Smooth muscle cell (in vitro differentiated cells): ENCODE results near the gene TADA1. TPM values are rescaled to one million over a fixed set of nuclear protein-coding genes. Genes with fewer than 3 reads are reported as not detected.

Experiments used
- DNase-seq: peaks from one replicate; lab custom pipeline; 2025; ENCODE audit not compliant: unreplicated experiment; lab: John Stamatoyannopoulos, UW
- H2AFZ ChIP-seq: fragments of 200-600 bp; sonication (generic); 2 replicates; pipeline ENCODE4 v1.6.0; 2016; ENCODE audit warnings: antibody characterized with exemption, low read depth, mild to moderate bottlenecking
- H3F3A ChIP-seq: fragments of 200-600 bp; sonication (generic); 2 replicates; pipeline ENCODE4 v1.6.0; 2017; ENCODE audit warnings: antibody characterized with exemption, low read depth
- H3K27ac ChIP-seq: fragments of 200-600 bp; sonication (generic); 2 replicates; pipeline ENCODE4 v1.5.1; 2016; ENCODE audit warnings: low read depth, mild to moderate bottlenecking
- H3K27me3 ChIP-seq: fragments of 200-600 bp; sonication (generic); 2 replicates; pipeline ENCODE4 v1.6.1; 2016; ENCODE audit warnings: low read depth, mild to moderate bottlenecking
- H3K36me3 ChIP-seq: fragments of 200-600 bp; sonication (generic); 2 replicates; pipeline ENCODE4 v1.5.1; 2016; ENCODE audit warnings: low read depth
- H3K4me1 ChIP-seq: fragments of 200-600 bp; sonication (generic); 2 replicates; pipeline ENCODE4 v1.5.1; 2016; ENCODE audit warnings: low read depth
- H3K4me2 ChIP-seq: fragments of 200-600 bp; sonication (generic); 2 replicates; pipeline ENCODE4 v1.6.0; 2016; ENCODE audit warnings: mild to moderate bottlenecking
- H3K4me3 ChIP-seq: fragments of 200-600 bp; sonication (generic); 2 replicates; pipeline ENCODE4 v1.5.1; 2016; ENCODE audit warnings: mild to moderate bottlenecking
- H3K79me2 ChIP-seq: fragments of 200-600 bp; sonication (generic); 2 replicates; pipeline ENCODE4 v1.6.0; 2016; ENCODE audit warnings: low read depth, mild to moderate bottlenecking
- H3K9ac ChIP-seq: fragments of 200-600 bp; sonication (generic); 2 replicates; pipeline ENCODE4 v1.6.0; 2016; ENCODE audit warnings: low read depth
- H3K9me3 ChIP-seq: fragments of 200-600 bp; sonication (generic); replicated peaks from 2 replicates; pipeline ENCODE4 v1.5.1; 2016; ENCODE audit warnings: low read depth
- H4K20me1 ChIP-seq: fragments of 200-600 bp; sonication (generic); 2 replicates; pipeline ENCODE4 v1.6.0; 2016; ENCODE audit warnings: low read depth
- CTCF ChIP-seq: fragments of 200-600 bp; sonication (generic); IDR thresholded peaks from 2 replicates; pipeline ENCODE4 v1.5.1; 2017; ENCODE audit warnings: borderline replicate concordance, mild to moderate bottlenecking, antibody characterized with exemption; ENCODE audit not compliant: insufficient read depth, poor library complexity, severe bottlenecking
- WGBS: methylation state at CpG from one replicate; pipeline ENCODE4 v1.1.7; 2016; ENCODE audit warnings: low lambda C conversion rate; 5-methylcytosine and 5-hydroxymethylcytosine counted together
- polyA plus RNA-seq: library from polyadenylated mRNA; unstranded; fragments of >200 nt; fragmentation: Nextera tagmentation; extraction: Ambion mirVana; gene quantifications from 2 replicates; pipeline ENCODE4 v1.2.1, GENCODE V29; 2016
- total RNA-seq: library from RNA; depleted of rRNA; stranded (reverse); fragments of >200 nt; gene quantifications from 2 replicates; pipeline ENCODE4 v1.2.3, GENCODE V29; 2014

TADA1 gene
- total and polyA plus RNA-seq, 2 experiments from 2014 or later, result 12.2 to 16.3 TPM

- no peak for DNase-seq
- TF ChIP-seq CTCF, result no peak
These were observed 23.7 kb upstream of the TADA1 start for GRCh38 chr1:166899769-166900168.

GRCh38 chr1:166895766-166896165, 19.7 kb upstream of the TADA1 start:
- H3K9ac ChIP-seq, result no peak overlapping the region
- no peaks in the 10 kb centered on the region for H3K4me1 ChIP-seq
- no peak for DNase-seq
- no peaks in the 10 kb centered on the region for H4K20me1 ChIP-seq
- WGBS, result 83% methylated on average over 4 of the region's 4 CpGs
- TF ChIP-seq CTCF, result no peak
- no peaks in the 10 kb centered on the region for H3K79me2 ChIP-seq
- H3K9me3 ChIP-seq, result no peaks in the 10 kb centered on the region
- H3K4me3 ChIP-seq, result no peak overlapping the region
- H3K36me3 ChIP-seq, result no peaks in the 10 kb centered on the region
- no peak overlapping the region for H2AFZ ChIP-seq
- H3K4me2 ChIP-seq, result no peak overlapping the region
- peaks cover 15% of the 10 kb centered on the region for H3K27me3 ChIP-seq
- H3F3A ChIP-seq, result no peaks in the 10 kb centered on the region
- no peak overlapping the region for H3K27ac ChIP-seq

More at GRCh38 chr1:166899769-166900168, 23.7 kb upstream of the TADA1 start:
- Histone ChIP-seq H3F3A (peaks cover 4% of the 10 kb centered on the region), H3K4me2 (no peak overlapping the region), H3K4me3 (no peak overlapping the region), H3K27ac (no peak overlapping the region), H4K20me1 (no peaks in the 10 kb centered on the region), H3K4me1 (peaks cover 2% of the 10 kb centered on the region), H3K36me3 (no peaks in the 10 kb centered on the region), H3K9me3 (no peaks in the 10 kb centered on the region), H2AFZ (no peak overlapping the region), H3K79me2 (no peaks in the 10 kb centered on the region), H3K27me3 (no peaks in the 10 kb centered on the region), H3K9ac (no peak overlapping the region)

- Histone ChIP-seq H3F3A (no peaks in the 10 kb centered on the region), H3K9ac (no peak overlapping the region), H3K9me3 (no peaks in the 10 kb centered on the region), H3K27ac (no peak overlapping the region), H4K20me1 (no peaks in the 10 kb centered on the region), H3K4me3 (no peak overlapping the region), H3K4me2 (no peak overlapping the region), H3K36me3 (no peaks in the 10 kb centered on the region), H2AFZ (no peak overlapping the region), H3K4me1 (no peaks in the 10 kb centered on the region), H3K79me2 (no peaks in the 10 kb centered on the region), H3K27me3 (peaks cover 48% of the 10 kb centered on the region)
- no peak for TF ChIP-seq CTCF
- DNase-seq, result no peak
These were observed 13.7 kb upstream of the TADA1 start for GRCh38 chr1:166889776-166890175.

- H3K4me3 ChIP-seq, result no peak overlapping the region
- H3K4me2 ChIP-seq, result no peak overlapping the region
- no peaks in the 10 kb centered on the region for H3K36me3 ChIP-seq
- H3K4me1 ChIP-seq, result no peaks in the 10 kb centered on the region
- no peaks in the 10 kb centered on the region for H3F3A ChIP-seq
- H3K9me3 ChIP-seq, result no peaks in the 10 kb centered on the region
- no peak overlapping the region for H3K27ac ChIP-seq
- H3K79me2 ChIP-seq, result no peaks in the 10 kb centered on the region
- 91% methylated on average over 4 of the region's 4 CpGs for WGBS
- DNase-seq, result no peak
- H2AFZ ChIP-seq, result no peak overlapping the region
- peaks cover 60% of the 10 kb centered on the region for H3K27me3 ChIP-seq
- H3K9ac ChIP-seq, result no peak overlapping the region
- TF ChIP-seq CTCF, result no peak
- H4K20me1 ChIP-seq, result no peaks in the 10 kb centered on the region
These were observed 12.5 kb upstream of the TADA1 start for GRCh38 chr1:166888373-166889111.
